Measurements from ENCODE around the gene EPHB6.

The EPHB6 gene

GRCh38 chr7:142808802-142809583 is 45.9 kb upstream of the EPHB6 start:
- Histone ChIP-seq H3K4me1 (ENCODE audit: insufficient read depth, low read length, severe bottlenecking) (peaks cover 84% of the 10 kb centered on the region), H3K27ac (ENCODE audit: low read depth, low read length, poor library complexity, severe bottlenecking) (peak overlapping the region; percentile 99), H3K79me2 (ENCODE audit: insufficient read depth, low read length) (no peaks in the 10 kb centered on the region), H3K9me2 (ENCODE audit: low read depth, low read length) (no peaks in the 10 kb centered on the region), H3K4me3 (ENCODE audit: low read depth, low read length, poor library complexity, severe bottlenecking) (peak overlapping the region; percentile 25), H3K9ac (ENCODE audit: low read length) (peak overlapping the region; percentile 66), H3K9me3 (ENCODE audit: low read length) (no peaks in the 10 kb centered on the region), H3K36me3 (ENCODE audit: insufficient read depth, low read length) (no peaks in the 10 kb centered on the region), H3K4me2 (ENCODE audit: low read length) (peak overlapping the region; percentile 52), H3F3A (ENCODE audit: insufficient read depth, low read length) (0 out of 2 replicates have a peak, but pooled peaks cover 6% of the 10 kb centered on the region), H2AFZ (ENCODE audit: low read length) (no peak overlapping the region), H4K20me1 (ENCODE audit: insufficient read depth, low read length) (no peaks in the 10 kb centered on the region), H3K27me3 (ENCODE audit: insufficient read depth, low read length) (no peaks in the 10 kb centered on the region)
- TF ChIP-seq EZH2 (IDR thresholded peaks at IDR 0.05; ENCODE audit: borderline replicate concordance, low read length), result no peak
- TF ChIP-seq CTCF (IDR thresholded peaks at IDR 0.05; ENCODE audit: low read length), result no peak

DNA sequence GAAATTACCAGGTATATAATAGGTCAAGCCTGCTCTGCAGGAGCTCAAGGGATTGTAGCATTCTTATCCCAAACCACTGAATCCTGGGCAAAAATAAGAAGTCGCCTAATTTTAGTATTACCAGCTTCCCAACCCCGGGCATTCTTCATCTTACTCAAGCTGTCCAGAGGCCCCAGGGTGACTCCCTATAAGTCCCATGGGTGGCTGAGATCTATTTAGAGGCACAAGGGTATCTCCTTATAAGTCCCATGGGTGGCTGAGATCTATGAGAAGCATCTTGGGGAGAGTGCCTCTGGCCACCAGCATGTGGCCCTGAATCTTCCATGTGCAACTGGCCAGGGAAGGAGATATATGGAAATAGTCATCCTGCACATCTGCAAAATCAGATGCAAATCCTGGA is 45.2 kb upstream of the EPHB6 start:
- Histone ChIP-seq H2AFZ (ENCODE audit: low read length) (no peak overlapping the region), H3K79me2 (ENCODE audit: insufficient read depth, low read length) (no peaks in the 10 kb centered on the region), H3K9ac (ENCODE audit: low read length) (peak overlapping the region; percentile 44)

GRCh38 chr7:142811154-142811737 is 43.6 kb upstream of the EPHB6 start:
- Histone ChIP-seq H4K20me1 (ENCODE audit: insufficient read depth, low read length) (no peaks in the 10 kb centered on the region), H3K27ac (ENCODE audit: low read depth, low read length, poor library complexity, severe bottlenecking) (peak overlapping the region; percentile 99), H3K9ac (ENCODE audit: low read length) (no peak overlapping the region), H3K36me3 (ENCODE audit: insufficient read depth, low read length) (no peaks in the 10 kb centered on the region), H3K4me3 (ENCODE audit: low read depth, low read length, poor library complexity, severe bottlenecking) (no peak overlapping the region), H3F3A (ENCODE audit: insufficient read depth, low read length) (0 out of 2 replicates have a peak, but pooled peaks cover 6% of the 10 kb centered on the region), H3K79me2 (ENCODE audit: insufficient read depth, low read length) (no peaks in the 10 kb centered on the region), H3K9me3 (ENCODE audit: low read length) (no peaks in the 10 kb centered on the region), H3K27me3 (ENCODE audit: insufficient read depth, low read length) (no peaks in the 10 kb centered on the region), H3K4me2 (ENCODE audit: low read length) (no peak overlapping the region), H2AFZ (ENCODE audit: low read length) (no peak overlapping the region), H3K4me1 (ENCODE audit: insufficient read depth, low read length, severe bottlenecking) (peaks cover 62% of the 10 kb centered on the region), H3K9me2 (ENCODE audit: low read depth, low read length) (no peaks in the 10 kb centered on the region)
- no peak for TF ChIP-seq EZH2 (IDR thresholded peaks at IDR 0.05; ENCODE audit: borderline replicate concordance, low read length)
- peak; percentile 96 for TF ChIP-seq CTCF (IDR thresholded peaks at IDR 0.05; ENCODE audit: low read length)

More for the DNA sequence above, 45.2 kb upstream of the EPHB6 start:
- H3K9me2 ChIP-seq (ENCODE audit: low read depth, low read length), result no peaks in the 10 kb centered on the region
- H3K4me3 ChIP-seq (ENCODE audit: low read depth, low read length, poor library complexity, severe bottlenecking), result peak overlapping the region; percentile 25
- H4K20me1 ChIP-seq (ENCODE audit: insufficient read depth, low read length), result no peaks in the 10 kb centered on the region
- H3K27me3 ChIP-seq (ENCODE audit: insufficient read depth, low read length), result no peaks in the 10 kb centered on the region
- H3K4me2 ChIP-seq (ENCODE audit: low read length), result peak overlapping the region; percentile 47
- 0 out of 2 replicates have a peak, but pooled peaks cover 6% of the 10 kb centered on the region for H3F3A ChIP-seq (ENCODE audit: insufficient read depth, low read length)
- peak overlapping the region; percentile 99 for H3K27ac ChIP-seq (ENCODE audit: low read depth, low read length, poor library complexity, severe bottlenecking)
- no peaks in the 10 kb centered on the region for H3K36me3 ChIP-seq (ENCODE audit: insufficient read depth, low read length)
- no peaks in the 10 kb centered on the region for H3K9me3 ChIP-seq (ENCODE audit: low read length)
- TF ChIP-seq CTCF (IDR thresholded peaks at IDR 0.05; ENCODE audit: low read length) (no peak), EZH2 (IDR thresholded peaks at IDR 0.05; ENCODE audit: borderline replicate concordance, low read length) (no peak)
- H3K4me1 ChIP-seq (ENCODE audit: insufficient read depth, low read length, severe bottlenecking), result peaks cover 77% of the 10 kb centered on the region

Measured in OCI-LY1 (cell line).